ELF-1 (cell line): Measurements from ENCODE around the gene CEP57.
A peak's percentile ranks its signal among the peaks of the same experiment; 100 is the strongest.

Experiments used
- DNase-seq: peaks from one replicate; pipeline ENCODE4 v3.0.0-alpha.2; 2016; ENCODE audit warnings: low read depth, low spot score

Gene CEP57

DNA sequence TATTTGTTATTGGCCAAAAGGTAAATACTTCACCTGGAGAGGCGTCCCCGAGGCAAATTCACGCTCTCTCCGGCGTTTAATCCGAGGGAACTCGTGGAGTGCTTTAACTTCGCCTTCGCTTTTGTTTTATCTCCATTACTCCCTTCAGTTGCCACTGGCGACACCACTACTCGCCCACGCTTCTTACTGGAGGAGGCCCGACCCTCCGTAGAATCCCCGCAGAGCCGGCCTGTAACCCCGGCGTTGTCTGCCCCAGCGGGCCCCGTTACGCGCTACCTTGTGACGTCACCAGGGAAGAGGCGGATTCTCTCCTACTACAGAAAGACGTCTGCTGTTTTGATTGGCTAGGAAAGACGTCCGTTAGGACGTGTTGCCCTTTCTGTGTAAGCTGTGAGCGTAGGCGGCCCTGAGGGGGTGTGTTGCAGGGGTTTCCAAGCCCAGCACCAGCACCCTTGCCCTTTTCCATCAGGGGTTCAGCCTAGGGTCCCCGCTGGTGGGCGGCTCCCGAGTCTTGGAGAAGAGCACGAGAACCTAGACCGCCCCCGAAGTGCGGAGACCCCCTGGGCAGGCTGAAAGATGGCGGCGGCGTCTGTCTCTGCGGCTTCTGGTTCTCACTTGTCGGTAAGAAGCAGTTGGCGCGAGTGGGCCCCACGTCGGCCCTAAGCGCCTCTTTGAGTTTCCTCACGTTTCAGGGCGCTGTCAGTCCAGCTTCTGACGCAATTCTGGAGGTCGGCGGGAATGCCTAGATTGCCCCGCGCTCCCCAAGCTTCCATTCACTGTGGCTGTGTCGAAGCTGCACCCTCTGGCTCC lies at the start of gene CEP57:
CEP57 (plus strand) TSS at position 376 of the 810 bp plus-strand sequence; CDS start at position 577, 201 bp downstream.
- peak; percentile 98 for DNase-seq

- DNase-seq, result no peak
These were observed 40.2 kb upstream of the CEP57 start for GRCh38 chr11:95750101-95750500.

GRCh38 chr11:95751515-95751914 lies 38.8 kb upstream of the CEP57 start:
- DNase-seq, result no peak

- DNase-seq, result no peak
These were observed 29.4 kb upstream of the CEP57 start for GRCh38 chr11:95760941-95761340.

- no peak for DNase-seq
These were observed 27.8 kb upstream of the CEP57 start for GRCh38 chr11:95762534-95762933.

GRCh38 chr11:95764267-95764898 lies 25.9 kb upstream of the CEP57 start:
- no peak for DNase-seq

- DNase-seq, result no peak
These were observed 23.6 kb upstream of the CEP57 start for GRCh38 chr11:95766701-95767100.

- DNase-seq, result no peak
These were observed 22.8 kb upstream of the CEP57 start for GRCh38 chr11:95767498-95767897.

DNA sequence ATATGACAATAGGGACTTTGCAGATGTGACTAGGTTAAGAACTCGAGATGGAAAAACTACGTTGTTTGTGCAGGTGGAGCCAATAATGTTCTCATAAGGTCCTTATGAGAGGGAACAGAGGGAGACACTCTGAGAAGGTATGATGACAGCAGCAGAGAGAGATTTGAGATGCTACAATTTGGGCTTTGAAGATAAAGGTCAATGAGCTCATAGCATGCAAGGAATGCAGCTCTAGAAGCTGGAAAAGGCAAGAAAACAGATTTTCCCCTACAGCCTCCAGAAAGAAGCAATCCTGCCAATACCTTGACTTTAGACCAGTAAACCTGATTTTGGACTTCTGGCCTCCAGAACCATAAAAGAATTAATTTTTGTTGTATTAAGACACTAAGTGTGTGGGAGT lies 21.8 kb upstream of the CEP57 start:
- DNase-seq, result peak; percentile 8

DNA sequence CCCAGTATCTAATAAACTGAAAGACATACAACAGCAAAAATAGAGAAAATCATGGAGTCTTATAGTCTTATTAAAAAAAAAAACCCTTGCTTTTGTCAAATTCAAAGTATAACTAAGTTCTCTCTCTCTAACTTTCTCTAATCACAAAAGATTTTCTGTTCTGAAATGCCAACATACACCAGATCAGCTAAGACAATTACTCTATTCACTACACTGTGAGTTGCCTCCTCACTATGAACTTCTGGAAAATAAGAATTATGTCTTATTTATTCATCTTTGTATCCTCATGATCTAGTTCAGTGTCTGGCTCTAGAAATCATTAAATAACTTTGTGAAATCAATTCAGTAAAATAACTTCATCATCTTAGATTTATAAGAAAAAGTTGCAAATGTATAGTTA lies 13.4 kb upstream of the CEP57 start:
- no peak for DNase-seq

DNA sequence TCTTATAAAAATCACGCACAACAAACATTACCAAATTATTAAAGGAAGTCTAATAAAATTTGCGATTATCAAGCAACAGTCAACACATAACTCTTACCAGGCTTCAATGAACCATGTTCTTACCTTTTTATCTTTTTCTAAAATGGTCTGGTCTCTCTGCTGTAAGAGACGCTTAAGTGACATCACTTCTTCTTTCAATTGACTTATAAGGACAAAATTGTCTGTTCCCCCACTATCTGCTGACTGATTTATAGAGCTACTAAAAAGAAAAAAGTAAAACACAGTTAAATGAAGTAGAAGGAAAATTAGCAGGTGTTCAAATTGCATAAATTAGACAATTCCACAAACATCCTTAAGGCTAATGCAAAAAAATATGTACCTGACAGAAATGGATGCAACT lies 11.6 kb upstream of the CEP57 start:
- DNase-seq, result no peak

- DNase-seq, result no peak
These were observed 9.8 kb upstream of the CEP57 start for GRCh38 chr11:95780544-95780943.

- DNase-seq, result peak; percentile 77
These were observed 1.3 kb upstream of the CEP57 start for GRCh38 chr11:95788921-95789505.

- DNase-seq, result peak; percentile 100
These were observed 684 bp upstream of the CEP57 start, which contains the start of gene FAM76B for GRCh38 chr11:95789506-95790122. Gene FAM76B, minus strand, starts transcription at chr11:95789782. Its CDS starts 304 bp downstream, at chr11:95789478.

DNA sequence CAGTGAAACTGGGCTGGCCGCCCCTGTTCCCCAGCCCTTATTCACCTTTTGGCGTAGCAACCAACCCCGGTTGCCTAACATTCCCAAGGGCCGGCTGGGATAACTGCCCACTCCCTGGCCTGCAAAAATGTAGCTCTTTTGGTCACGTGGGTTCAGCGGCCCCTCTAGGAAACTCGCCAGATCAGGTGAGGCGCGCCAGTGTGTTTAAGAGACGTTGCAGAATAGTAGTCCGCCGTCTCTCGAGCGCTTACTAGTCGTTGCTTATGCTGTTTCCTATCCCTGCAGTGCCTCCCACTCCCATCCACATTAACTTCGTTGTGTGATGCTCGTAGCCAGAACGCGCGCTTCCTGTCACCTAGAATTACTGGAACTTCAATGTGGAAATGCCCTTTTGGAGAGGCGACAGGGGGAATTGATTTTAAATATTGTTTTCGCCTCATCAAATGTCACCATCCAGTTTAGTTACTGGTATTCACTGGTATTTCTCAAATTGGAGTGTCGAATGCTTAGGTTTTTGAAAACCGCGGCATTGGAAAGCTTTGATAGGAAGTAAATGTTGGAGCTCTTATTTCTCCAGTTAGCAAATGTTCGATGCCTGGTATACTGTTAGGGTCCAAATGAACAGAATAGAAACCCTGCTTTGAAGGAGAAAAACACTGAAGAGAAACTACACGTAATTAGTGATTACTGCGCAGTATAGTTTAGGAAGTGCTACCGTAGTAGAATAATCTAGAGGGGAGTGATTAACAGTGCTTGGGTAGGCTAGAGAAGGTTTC lies 823 bp downstream of the CEP57 start:
- peak; percentile 90 for DNase-seq

DNA sequence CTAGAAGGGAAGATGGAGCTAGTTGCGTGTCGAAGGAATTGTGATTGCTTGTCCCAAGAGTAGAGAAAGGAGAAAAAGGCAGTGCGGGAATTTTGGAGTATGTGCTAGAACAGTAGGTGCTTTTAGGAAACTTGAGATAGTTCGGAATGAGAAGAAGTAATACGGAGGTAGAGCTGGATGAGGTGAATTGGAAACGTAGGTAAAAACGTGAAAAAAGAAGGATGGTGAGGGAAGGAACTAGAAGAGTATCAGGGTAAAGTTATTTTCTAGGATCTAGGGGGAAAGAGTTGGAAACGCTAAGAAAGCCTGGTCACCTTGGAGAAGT lies 1.4 kb downstream of the CEP57 start:
- peak; percentile 10 for DNase-seq

DNA sequence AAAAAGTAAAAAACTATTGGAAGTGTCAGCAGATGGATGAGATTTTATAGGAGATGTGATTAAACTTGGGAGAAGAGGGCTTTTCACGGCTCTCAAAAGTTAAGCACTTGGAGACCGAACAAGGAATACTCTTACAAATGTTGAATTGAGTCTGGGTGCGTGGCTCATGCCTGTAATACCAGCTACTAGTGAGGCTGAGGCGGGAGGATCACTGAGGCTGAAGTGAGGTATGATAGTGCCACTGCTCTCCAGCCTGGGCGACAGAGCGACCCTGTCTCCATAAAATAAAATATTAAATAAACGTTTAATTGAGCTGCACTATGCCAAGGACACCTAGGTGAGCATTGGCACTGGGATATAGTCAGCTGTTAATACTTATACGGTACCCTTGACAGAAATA lies 1.9 kb downstream of the CEP57 start:
- no peak for DNase-seq

- no peak for DNase-seq
These were observed 2.4 kb downstream of the CEP57 start for GRCh38 chr11:95792700-95793099.

GRCh38 chr11:95793116-95793515 lies 2.8 kb downstream of the CEP57 start:
- no peak for DNase-seq

GRCh38 chr11:95794086-95794485 lies 3.8 kb downstream of the CEP57 start:
- no peak for DNase-seq

GRCh38 chr11:95795627-95796295 lies 5.5 kb downstream of the CEP57 start:
- no peak for DNase-seq
